Stimulated activated CD4-positive, alpha-beta T cell treated with anti-CD3 and anti-CD28 coated beads, Interleukin-15, amount 100 ng/mL, for 24 hours (primary cell): ENCODE data around the gene TUBB8B.
"Not testable (repeated sequence)": the region's sequence is repeated elsewhere in the genome, so short reads cannot be mapped to it uniquely, and the experiment has no call there.

Source experiments
- DNase-seq: peaks from one replicate; pipeline ENCODE4 v3.0.0-alpha.2; 2020

TUBB8B gene

GRCh38 chr18:49176-49665, at the start of gene TUBB8B:
TUBB8B (minus strand) TSS chr18:49615; CDS start chr18:49557, 58 bp downstream.
- DNase-seq, result not testable (repeated sequence)

DNA sequence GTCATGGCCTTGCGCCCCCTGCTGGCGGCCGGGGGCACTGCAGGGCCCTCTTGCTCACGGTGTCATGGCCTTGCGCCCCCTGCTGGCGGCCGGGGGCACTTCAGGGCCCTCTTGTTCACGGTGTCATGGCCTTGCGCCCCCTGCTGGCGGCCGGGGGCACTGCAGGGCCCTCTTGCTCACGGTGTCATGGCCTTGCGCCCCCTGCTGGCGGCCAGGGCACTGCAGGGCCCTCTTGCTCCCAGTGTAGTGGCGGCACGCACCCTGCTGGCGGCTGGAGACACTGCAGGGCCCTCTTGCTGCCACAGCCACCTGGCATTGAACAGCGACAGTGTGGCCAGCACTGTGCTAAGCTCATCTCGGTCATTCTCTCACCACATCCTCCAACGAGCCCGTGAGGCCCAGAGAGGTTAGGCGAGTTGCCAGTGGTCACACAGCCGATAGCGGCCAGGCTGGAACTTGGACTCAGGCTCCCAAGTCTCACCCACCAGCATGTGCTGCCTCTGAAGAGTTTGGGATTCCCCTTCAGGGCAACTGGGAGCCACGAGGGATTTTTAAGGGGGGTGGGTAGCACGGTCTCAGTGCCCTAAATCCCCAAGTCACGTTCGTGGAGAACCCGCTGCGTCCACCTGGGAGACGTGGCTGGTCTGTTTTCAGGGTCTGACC, 48.0 kb upstream of the TUBB8B start:
- peak; percentile 52 for DNase-seq

GRCh38 chr18:96767-97131, 47.3 kb upstream of the TUBB8B start:
- DNase-seq, result not testable (repeated sequence)

GRCh38 chr18:96101-96766, 46.8 kb upstream of the TUBB8B start:
- DNase-seq, result not testable (repeated sequence)

DNA sequence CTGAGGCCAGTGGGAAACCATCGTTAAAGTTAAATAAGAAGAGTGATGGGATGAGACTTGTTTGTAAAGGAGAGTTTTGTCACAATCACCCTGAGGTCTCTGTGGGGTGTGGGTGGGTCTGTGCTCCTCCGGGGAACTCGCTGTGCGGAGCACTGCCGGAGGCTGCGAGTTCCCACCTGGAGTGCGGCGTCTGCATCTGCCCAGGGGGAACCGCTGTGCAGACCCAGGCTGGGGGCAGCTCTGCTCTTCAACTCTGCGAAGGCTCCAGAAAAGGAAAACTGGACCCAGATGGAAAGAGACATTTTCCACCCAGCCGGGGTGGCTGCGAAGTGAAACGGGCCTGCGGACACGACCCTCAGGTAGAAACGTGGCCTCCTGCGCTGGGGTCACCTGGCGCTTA, 46.2 kb upstream of the TUBB8B start:
- not testable (repeated sequence) for DNase-seq

GRCh38 chr18:93897-94408, 44.5 kb upstream of the TUBB8B start:
- not testable (repeated sequence) for DNase-seq

DNA sequence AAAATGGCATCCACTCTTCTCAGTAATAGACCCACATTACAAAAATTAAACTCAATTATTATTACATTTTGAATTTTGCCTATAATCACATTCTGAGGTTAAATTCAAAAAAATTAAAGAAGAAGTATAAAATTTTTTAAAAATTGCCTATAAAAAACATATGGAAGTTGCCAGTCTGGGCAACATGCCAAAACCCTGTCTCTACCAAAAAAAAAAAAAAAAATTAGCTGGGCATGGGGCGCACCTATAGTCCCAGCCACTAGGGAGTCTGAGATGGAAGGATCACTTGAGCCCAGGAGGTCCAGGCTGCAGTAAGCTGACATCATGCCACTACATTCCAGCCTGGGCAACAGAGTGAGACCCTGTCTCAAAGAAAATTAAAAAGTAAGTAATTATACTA, 42.1 kb upstream of the TUBB8B start:
- not testable (repeated sequence) for DNase-seq

GRCh38 chr18:90396-91193, 41.2 kb upstream of the TUBB8B start:
- DNase-seq, result not testable (repeated sequence)

DNA sequence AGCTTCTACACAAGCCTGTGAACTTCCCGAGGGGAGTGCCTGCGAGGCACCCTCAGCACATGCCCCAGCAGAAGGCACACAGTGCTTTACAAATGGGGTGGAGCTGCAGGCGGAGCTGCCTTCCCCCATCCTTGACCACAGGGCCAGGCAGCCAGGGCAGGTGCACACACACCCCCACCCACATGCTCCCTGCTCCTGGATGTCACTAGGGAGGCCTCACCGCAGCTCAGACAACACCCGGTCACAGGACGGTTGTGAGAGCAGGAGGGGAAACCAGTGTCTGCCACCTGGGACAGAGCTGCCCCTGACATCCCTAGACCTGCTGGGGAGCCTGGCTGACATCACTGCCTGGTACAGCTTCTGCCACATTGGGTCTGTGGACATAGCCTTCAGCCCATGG, 39.7 kb upstream of the TUBB8B start:
- not testable (repeated sequence) for DNase-seq

GRCh38 chr18:84801-85200, 35.4 kb upstream of the TUBB8B start:
- not testable (repeated sequence) for DNase-seq

GRCh38 chr18:82626-83209, 33.3 kb upstream of the TUBB8B start:
- not testable (repeated sequence) for DNase-seq

DNA sequence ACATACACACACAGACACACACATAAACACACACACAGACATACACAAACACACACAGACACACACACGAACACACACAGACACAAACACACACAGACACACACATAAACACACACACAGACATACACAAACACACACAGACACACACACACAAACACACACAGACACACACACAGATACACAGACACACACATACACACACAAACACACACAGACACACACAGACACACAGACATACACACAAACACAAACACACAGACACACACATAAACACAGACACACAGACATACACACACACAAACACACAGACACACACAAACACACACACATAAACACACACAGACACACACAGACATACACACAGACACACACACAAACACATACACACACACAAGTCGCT, 31.5 kb upstream of the TUBB8B start:
- not testable (repeated sequence) for DNase-seq

DNA sequence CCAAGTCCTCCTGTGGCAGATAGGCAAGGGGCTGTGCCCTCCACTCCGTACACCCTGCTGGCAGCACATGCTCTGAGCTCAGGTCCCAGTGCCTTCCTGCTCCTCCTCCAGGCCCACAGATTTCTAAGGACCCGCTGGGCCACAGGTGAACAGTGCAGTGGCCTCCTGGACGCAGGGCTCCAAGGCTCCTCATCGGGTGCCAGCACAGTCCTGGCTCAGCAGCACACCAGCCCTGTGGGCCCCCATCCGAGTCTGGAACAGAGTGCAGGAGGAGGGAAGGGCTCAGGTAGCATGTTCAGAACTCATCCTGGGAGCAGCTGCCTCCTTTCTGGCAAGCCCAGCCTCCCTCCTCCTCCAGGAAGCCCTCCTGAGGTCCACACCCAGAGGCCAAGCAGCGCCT, 30.8 kb upstream of the TUBB8B start:
- not testable (repeated sequence) for DNase-seq

DNA sequence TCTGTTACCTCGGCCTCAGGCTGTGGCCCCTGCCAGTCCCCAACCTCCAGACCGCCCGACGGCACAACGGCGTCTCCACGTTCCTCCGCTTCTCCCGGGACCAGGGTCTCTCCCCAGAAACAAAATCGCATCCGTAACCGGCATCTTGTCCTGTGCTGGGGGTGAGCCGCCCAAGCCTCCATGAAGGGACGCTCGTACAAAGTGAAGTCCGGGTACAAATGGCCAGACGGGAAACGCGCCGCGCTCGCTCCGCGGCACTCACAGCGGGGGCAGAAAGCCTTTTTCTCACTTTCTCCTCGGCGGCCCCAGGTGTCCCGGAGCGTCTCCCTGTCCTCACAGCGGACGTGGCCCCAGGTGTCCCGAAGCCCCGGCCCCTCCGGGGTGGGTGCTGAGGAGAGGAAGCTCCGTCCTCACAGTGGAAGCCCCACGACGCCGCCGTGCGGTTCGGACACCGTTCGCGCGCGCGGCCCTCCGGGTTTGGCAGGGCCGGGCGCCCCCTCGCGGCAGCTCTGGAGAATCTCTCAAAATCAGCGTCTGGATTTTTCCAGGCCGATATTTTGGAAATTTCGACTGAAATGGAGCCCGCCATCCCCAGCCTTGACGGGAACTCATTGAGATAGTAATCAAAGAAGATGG, 26.2 kb upstream of the TUBB8B start:
- not testable (repeated sequence) for DNase-seq

DNA sequence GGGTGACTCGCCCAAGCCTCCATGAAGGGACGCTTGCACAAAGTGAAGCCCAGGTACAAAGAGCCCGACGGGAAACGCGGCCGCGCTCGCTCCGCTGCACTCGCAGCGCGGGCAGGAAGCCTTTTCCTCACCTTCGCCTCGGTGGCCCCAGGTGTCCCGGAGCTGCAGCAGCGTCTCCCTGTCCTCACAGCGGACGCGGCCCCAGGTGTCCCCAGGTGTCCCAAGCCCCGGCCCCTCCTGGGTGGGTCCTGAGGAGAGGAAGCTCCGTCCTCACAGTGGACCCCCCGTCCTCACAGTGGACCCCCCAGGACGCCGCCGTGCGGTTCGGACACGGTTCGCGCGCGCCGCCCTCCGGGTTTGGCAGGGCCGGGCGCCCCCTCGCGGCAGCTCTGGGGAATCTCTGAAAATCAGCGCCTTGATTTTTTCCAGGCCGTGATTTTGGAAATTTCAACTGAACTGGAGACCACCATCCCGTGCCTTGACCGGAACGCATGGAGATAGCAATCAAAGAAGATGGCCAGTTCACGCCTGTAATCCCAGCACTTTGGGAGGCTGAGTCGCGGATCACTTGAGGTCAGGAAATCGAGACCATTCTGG, 23.9 kb upstream of the TUBB8B start:
- not testable (repeated sequence) for DNase-seq

DNA sequence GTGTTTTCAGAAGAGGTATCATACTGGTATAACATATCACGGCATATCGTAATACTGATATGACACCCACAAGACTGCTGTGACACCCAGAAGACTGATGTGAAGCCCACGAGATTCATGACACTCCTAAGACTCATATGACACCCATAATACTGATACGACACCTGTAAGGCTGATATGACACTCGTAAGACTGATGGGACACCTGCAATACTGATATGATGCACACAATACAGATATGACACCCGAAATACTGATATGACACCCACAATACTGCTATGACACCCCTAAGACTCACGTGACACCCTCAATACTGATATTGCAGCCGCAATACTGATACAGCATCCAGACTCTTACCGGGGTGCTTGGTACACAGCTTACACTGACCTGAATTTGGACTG, 18.3 kb upstream of the TUBB8B start:
- DNase-seq, result not testable (repeated sequence)

DNA sequence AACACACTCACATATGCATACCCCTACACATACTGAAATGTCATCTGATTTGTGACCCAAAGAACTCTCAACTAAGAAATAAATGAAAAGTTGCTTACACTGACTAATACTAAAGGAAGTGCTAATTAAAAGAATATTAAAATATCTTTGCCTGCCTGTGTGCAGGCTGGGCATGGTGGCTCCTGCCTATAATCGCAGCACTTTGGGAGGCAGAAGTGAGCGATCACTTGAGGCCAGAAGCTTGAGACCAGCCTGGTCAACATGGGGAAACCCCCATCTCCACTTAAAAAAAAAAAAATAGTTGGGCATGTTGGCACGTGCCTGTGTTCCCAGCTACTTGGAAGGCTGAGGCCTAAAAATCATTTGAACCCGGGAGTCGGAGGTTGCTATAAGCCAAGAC, 14.9 kb upstream of the TUBB8B start:
- DNase-seq, result not testable (repeated sequence)

GRCh38 chr18:63656-64055, 14.2 kb upstream of the TUBB8B start:
- not testable (repeated sequence) for DNase-seq

DNA sequence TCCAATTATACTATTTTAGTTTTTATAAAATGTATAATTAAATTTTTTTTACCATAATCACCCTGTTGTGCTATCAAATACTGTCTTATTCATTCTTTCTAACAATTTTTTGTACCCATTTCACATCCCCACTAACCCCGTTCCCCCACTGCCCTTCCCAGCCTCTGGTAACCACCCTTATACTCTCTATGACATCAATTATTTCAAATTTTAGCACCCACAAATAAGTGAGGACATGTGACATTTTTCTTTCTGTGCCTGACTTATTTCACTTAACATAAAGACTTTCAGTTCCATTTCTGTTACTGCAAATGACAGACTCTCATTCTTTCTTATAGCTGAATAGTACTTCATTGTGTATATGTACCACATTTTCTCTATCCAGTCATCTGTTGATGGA, 5.0 kb upstream of the TUBB8B start:
- DNase-seq, result not testable (repeated sequence)

GRCh38 chr18:48696-49095, 719 bp downstream of the TUBB8B start:
- DNase-seq, result not testable (repeated sequence)

DNA sequence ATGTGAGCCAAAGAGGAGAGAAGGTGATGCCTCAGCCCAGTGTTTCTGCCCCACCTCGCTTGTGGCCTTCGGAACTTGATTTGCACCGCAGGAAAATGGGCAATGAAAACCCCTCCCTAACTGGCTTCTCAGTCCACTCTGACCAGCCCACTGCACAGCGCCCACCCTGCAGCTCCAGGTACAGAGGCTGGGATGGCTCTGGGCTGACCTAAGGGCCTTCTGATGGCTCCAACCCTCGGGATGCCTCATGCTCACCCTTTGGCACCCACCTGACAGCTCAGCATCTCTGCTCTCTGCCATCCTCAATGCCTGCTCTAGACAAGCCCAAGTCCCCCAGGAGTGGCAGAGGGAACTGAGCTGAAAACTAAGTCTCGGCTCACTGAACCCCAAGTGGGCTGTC, 36.2 kb downstream of the TUBB8B start:
- not testable (repeated sequence) for DNase-seq

GRCh38 chr18:12773-13172, 36.6 kb downstream of the TUBB8B start:
- not testable (repeated sequence) for DNase-seq
